Activated T-cell treated with anti-CD3 and anti-CD28 coated beads for 24 hours (primary cell): Measurements from ENCODE around the gene FCGR2B.
"Not testable (repeated sequence)": the region's sequence is repeated elsewhere in the genome, so short reads cannot be mapped to it uniquely, and the experiment has no call there.

Experiments used
- DNase-seq: peaks from one replicate; pipeline ENCODE4 v3.0.0-alpha.2; 2020; ENCODE audit warnings: low read depth

Gene FCGR2B

DNA sequence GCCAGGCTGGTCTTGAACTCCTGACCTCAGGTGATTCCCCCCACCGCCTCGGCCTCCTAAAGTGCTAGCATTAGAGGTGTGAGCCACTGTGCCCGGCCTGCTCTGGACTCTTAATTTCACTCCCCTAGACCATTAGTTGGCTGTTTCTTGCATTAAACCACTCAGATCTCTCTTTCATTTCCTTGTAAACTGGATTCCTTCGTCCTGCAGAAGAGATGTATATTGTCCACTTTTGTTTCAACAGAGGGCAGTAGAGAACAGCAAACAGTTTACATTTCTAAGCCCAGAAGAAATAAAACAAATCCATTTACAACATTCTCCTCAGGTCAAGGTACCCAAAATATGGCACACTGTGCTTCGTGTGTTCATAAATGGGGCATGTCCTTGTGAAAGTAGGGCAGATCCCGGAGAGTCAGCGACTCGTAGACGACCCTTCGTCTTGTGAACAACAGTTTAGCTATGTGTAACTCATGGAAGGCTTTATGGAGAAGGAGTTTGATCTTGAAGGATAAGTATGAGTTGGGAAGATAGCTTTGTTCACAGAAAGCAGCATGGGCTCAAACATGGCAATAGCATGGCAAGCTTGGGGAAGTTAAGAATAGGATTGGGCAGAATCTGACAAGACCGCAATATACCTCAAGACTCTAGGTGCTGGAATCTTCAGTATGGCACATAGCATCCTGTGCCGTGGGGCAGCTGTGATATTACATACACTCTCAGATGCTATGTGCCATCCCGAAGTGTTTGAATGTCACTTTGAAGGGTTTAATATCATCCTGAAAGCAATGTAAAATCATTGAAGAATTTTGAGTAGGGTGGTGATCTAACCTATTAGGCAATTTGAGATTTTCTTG lies 15.2 kb upstream of the FCGR2B start:
- not testable (repeated sequence) for DNase-seq

DNA sequence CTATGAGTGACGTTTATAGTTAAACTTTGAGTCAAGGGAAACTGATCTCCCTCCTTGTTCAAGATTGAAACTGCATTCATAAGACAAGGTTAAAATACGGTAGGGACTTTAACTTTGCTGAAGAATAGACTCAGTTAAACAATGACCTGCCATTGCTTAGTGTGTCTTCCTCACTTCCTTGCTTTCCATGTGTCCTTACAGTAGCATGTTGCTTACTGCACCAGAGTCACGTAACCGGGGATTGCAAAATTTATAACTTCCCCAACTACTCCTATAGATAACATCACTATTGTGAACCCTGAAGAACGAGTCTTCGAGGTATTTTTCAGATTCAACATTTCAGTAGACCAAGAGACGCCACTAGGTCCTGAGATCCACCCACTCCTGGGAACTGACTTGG lies 9.4 kb upstream of the FCGR2B start:
- not testable (repeated sequence) for DNase-seq

DNA sequence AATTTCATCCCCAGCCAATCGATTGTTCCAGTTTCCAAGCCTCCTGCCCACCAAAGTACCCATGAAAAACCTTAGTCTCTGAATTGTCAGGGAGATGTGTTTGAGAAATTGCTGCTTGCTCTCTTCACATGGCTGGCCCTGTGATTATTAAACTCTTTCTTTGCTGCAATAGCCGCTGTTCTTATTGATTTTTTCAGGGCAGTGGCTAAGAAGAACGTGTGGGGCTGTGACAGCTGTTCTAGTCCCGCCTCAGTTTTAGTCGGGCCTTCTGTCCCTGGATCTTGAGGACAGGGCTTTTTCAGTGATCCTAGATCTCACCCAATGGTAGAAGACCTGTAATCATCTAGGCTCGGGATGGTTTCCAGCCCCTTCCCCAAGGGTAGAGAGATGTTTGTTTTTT lies 9.0 kb upstream of the FCGR2B start:
- not testable (repeated sequence) for DNase-seq

DNA sequence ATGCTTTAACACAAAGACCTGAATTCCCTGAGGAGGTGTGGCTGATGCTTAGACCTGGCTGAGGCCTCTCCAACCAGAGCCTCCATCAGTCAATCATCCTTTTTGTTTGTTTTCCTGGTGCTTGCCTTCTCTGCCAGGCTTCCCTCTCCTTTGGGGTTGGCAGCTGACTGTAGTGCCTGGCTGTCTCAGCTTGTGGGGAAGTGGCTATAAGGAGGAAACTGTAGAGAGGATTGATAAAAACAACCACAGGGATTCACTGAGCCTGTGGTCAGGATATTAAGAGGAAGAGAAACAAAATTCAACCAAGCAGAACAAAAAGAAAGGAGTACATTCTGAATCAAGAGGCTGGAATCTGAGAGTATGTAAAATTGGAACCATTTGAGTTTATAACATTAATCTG lies 4.4 kb upstream of the FCGR2B start:
- DNase-seq: not testable (repeated sequence)

DNA sequence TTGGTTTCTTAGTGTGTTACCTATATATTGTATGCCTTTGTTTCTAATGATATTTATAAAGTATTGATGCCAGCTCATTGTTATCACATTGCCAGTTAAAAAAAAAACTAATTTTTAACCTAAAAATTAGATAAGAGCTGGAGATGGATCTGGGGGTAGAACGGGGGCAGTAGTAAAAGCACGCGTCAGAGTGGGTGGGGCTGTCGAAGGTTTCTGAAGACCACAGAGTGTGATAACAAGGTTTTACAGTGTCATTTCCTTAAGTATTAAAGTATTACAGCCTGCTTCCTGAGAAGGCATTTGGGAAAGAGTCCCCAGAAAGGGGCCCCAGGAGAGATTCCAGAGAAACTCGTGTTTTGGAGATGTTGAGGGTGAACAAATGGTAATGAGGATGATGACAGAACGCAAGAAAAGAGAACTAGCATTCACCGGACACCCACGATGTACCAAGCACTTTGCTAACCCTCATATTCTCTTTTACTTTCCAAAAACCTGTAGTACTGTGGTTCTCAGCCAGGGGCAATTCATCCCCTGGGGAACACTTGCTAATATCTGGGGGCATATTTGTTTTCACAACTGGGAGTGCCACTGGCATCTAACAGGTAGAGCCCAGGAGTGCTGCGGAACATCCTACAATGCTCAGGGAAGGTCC lies 1.2 kb upstream of the FCGR2B start:
- not testable (repeated sequence) for DNase-seq

DNA sequence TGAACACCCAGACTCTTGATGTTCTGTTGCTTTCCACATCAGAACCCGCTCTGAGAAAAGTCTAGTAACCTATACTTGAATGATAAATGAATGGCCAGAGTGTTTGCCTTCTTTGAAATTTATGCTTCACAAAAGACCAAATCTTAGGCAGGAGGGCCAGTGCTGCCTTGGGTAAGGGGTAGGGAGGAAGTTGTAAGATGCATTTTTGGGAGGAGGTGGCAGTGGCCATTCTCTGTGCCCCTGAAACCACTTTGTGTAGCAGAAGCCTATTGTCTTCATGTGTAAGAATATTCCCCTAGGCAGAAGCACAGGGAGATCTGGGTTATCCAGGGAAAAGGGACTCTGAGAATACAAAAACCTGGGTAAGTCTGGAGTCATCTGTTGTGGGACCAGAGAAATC lies 626 bp downstream of the FCGR2B start:
- not testable (repeated sequence) for DNase-seq

DNA sequence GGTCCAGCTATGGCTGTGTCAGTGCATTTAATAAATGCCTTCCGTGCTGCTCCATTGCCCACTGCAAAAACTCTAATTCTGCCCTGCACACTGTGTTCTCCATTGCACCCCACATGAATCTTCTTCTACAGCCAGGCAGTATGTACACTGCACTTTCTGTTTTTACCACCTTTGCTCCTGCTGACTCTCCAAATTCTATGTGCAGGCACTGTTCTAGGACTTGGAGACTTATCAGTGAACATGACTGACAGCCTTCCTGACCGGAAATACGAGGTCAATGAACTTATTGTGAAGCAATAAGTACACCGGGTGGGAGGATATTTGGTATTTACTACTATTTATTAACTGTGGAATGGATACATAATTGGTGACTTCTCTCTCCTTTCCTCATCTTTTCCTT lies 1.7 kb downstream of the FCGR2B start:
- not testable (repeated sequence) for DNase-seq

DNA sequence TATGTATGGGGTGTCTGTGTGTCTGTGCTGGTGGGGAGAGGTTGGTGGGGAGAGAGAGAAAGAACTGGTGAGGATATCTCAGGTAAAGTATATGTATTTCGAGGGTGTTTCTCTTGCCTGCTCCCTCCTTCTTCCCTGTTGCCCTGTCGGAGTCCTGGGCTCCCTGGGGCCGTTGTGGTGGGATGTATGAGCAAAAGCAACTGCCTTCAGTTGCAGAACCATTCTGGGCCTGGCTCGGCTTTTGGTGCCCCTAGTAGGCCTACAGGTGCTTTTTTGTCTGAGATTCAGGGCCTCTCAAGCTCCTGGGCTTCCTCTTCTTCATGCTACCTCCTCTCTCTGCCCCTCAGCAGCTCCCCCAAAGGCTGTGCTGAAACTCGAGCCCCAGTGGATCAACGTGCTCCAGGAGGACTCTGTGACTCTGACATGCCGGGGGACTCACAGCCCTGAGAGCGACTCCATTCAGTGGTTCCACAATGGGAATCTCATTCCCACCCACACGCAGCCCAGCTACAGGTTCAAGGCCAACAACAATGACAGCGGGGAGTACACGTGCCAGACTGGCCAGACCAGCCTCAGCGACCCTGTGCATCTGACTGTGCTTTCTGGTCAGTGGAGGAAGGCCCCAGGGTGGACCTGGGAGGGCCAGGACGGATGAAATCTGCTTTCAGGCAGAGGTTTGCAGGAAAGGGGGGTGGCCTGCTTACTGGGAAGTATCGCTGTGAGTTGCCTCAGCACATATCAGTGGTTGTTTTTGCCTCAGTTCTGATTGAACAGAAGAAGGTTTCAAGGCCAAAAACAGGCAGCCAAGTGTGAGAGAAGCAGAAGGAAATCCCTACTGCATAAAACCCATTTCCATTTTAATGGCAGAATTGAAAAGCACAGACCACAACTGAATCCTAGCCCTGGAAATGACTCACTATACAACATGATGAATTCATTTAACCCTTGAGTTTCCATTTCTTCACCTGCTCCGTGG lies 8.4 kb downstream of the FCGR2B start:
- not testable (repeated sequence) for DNase-seq

DNA sequence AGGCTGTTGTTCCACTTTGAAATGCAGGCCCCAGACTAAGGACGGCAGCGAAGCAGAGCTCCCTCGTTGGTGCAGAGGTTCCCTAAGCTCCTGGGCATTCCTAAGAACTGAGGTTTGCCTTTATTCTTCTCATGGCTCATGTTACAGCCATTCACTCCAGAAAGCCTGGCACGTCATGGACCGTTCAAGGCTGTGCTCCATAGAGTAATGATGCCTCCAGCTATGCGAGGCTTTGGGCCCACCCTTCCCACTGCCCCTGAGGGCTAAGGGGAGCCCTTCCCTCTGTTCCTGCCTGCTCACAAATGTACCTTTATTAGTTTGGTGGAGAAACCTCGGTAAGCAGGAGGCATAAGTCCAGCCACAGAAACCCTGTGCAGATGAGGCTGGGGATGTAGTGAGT lies 10.5 kb downstream of the FCGR2B start:
- not testable (repeated sequence) for DNase-seq

DNA sequence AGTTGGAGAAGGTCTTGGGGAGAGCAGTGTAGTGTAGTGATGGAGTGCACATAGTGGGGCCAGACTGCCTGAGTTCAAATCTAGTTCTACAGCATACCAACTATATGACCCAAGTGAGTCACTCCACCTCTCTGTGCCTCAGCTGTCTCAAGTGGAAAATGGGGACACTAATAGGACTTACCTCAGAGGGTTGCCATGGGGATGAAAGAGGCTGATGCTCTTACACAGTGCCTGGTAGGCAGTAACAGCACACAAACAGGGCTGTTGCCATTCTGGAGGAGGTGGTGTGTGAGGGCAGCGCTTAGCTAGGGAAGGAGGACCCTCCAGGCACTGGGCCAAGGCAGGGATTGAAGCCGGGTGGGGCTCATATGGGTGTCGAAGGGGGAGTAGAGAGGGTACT lies 11.5 kb downstream of the FCGR2B start:
- not testable (repeated sequence) for DNase-seq

DNA sequence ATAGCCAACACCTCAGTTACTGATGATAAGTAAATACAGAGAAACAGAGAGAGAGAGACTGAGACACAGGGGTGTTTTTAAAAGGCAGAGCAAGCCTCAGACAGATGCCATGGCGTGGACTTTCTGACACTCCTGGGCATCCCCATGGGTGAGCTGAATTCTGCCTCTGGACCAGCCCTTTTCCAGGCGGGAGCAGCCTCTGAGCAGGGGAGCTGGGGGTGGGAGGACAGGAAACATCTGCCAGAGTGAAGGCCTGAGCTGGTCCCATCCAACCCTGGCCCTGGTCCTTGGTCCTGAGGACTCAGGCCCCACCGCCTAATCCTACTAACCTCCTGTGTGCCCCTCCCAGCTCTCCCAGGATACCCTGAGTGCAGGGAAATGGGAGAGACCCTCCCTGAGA lies 12.0 kb downstream of the FCGR2B start:
- DNase-seq: not testable (repeated sequence)

DNA sequence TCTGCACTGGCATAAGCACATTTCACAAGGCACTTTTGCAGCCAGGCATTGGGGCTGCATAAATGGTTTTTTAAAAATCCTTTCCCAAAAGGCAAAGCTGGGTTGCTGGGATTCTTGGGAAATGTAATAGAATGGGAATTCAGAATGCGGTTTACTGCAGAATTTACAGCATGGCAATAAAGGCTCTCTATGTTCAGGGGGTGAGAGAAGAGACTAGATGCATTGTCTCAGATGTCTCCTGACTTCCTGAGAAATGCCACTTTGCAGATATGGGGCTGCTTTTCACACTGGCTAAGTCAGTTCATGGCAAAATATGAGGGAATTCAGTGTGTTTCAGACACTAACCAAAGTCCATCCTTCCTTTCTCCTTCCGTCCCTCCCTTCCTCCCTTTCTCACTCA lies 13.5 kb downstream of the FCGR2B start:
- DNase-seq: no peak

DNA sequence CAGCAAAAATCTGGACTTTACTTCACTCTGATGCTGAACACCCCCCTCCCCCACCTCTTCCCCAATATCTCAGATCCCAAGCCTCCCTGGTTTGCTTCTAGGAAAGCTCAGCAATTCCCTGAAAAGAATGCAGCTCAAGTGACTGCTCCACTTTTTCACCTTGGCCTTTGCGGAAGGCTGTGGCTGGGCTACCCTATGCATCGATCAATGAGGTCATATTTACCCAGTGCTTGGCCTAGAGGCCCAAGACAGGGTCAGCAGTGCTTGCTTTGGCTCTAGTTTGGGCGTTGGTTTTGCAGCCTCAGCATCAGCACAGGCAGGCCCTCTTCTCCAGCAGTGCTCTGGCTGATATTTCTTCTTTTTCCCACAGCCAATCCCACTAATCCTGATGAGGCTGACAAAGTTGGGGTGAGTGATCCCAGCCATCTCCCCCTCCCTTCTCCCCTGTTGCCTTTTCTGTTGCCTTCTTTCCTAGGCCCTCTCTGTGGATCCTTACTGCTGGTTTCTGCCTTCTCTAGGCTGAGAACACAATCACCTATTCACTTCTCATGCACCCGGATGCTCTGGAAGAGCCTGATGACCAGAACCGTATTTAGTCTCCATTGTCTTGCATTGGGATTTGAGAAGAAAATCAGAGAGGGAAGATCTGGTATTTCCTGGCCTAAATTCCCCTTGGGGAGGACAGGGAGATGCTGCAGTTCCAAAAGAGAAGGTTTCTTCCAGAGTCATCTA lies 14.2 kb downstream of the FCGR2B start:
- DNase-seq: no peak

DNA sequence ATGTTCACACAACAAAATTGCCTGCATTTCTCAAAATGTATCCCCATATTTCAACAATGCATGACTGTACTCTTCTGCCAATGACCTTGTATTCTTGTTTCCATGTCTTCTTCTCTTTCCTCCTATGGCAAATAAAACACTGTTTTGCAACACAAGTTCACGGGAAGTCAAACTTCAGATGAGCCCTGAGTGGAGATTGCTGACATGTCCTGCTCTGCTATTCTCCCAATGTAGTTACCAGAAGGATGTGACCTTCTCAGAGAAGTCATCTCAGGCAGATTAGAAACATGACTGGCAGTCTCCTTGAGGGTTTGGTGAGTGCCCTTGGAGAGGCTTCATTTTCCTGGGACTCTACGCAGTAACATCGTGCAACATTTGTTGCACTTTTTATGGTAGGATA lies 15.6 kb downstream of the FCGR2B start:
- DNase-seq: no peak

DNA sequence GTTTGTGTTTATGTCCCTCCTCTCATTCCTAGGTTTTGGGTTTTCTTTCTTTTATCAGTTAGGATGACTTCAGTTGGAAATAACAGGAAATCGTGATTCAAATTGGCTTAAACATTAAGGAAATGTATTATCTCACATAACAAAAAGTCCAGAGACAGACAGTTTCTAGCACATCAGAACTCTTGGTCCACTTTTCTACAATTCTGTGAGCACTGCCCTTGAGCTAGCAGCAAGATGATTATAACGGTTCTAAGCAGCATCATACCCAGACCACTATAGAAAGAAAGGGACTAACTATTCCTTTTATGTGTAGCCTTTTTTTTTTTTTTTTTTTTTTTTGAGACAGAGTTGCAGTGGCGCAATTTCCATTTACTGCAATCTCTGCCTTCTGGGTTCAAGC lies 18.9 kb downstream of the FCGR2B start:
- no peak for DNase-seq

DNA sequence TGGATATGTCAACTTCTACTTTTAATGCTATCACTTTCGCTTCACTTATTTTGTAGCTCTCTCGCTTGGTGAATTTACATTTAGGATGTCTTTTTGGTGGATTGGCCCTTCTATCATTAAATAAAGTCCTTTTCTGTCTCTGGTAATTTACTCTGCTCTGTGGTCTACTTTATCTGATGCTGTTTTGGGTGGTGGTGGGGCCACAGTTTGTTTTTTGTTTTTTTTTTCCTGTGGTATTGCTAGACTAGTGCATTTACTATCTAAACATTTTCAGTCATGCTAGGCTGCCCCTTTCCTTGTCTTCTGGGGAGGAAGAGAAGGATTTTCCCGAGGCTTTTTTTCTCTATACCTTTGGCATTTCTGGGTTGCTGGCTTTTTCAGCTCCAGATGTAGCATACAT lies 26.0 kb downstream of the FCGR2B start:
- no peak for DNase-seq

DNA sequence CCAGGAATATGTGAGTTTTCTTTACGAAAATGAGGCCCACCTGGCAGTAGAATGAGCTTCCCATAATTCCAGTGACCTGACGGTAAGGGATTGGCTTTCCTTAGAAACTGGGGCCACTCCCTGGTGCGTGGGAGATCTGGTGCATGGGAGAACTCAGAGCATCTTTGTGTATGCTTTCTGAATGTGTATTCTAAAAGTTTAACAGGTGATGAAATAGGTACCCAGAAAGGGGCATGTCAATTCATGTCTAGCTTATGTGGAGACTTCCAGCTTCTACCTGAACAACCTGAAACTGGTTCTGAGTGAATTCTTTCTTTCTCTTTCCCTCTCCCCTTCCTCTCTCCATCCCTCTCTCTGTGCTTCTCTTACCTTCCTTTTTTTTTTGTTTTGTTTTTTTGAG lies 28.9 kb downstream of the FCGR2B start:
- DNase-seq: no peak

DNA sequence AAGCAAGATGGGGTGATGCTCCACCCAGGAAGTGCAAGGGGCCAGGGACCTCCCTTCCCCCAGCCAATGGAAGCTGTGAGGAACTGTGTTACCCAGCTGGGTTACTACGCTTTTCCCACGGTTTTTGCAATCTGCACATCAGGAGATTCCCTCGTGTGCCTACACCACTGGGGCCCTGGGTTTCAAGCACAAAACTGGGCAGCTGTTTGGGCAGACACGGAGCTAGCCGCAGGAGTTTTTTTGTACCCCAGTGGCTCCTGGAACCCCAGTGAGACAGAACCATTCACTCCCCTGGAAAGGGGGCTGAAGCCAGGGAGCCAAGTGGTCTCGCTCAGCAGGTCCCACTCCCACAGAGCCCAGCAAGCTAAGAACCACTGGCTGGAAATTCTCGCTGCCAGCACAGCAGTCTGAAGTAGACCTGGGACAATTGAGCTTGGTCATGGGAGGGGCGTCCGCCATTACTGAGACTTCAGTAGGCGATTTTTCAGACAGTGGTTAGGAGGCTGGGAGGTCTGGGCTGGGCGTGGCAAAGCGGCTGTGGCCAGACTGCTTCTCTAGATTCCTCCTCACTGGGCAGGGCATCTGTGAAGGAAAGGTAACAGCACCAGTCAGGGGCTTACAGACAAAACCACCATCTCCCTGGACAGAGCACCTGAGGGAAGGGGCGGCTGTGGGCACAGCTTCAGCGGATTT lies 30.2 kb downstream of the FCGR2B start:
- not testable (repeated sequence) for DNase-seq

DNA sequence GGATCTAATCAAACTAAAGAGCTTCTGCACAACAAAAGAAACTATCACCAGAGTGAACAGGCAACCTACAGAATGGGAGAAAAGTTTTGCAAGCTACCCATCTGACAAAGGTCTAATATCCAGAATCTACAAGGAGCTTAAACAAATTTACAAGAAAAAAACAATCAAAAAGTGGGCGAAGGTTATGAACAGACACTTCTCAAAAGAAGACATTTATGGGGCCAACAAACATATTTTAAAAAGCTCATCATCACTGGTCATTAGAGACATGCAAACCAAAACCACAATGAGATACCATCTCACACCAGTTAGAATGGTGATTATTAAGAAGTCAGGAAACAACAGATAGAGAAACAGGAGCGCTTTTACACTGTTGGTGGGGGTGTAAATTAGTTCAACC lies 35.4 kb downstream of the FCGR2B start:
- not testable (repeated sequence) for DNase-seq

DNA sequence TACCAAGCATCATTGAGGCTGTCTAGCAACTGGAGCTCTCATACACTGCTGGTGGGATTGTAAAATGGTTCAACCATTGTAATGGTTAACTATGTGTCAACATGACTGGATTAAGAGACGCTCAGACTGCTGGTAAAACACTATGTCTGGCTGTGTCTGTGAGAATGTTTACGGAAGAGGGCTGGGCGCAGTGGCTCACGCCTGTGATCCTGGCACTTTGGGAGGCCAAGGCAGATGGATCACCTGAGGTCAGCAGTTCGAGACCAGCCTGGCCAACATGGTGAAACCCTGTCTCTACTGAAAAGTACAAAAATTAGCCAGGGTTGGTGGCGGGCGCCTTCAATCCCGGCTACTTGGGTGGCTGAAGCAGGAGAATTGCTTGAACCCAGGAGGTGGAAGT lies 39.3 kb downstream of the FCGR2B start:
- no peak for DNase-seq

DNA sequence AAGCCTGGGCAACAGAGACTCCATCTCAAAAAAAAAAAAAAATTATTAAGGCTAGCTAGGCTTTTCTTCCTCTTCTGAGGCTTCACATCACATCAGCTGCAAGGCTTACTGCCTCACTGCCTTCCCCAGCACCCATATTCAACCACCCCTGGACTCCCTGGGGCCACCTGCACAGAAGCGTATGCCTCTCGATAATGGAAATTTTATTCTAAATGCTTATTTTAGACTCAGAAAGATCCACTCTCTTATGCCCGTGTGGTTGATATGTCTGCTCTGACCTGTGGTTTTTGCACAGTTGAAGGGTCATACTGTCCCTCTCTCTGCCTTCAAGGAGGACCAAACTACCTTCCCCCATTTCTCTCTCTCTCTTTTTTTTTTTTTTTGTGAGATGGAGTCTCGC lies 42.6 kb downstream of the FCGR2B start:
- DNase-seq: no peak
